Keratinocyte (primary cell): Measurements from ENCODE around the gene CREB5.

Experiments
- CTCF ChIP-seq, 3 experiments: IDR thresholded peaks in 1 of 3; conservative IDR thresholded peaks in 1 of 3; optimal IDR thresholded peaks in 1 of 3; 2 replicates in 2 of 3; 3 replicates in 1 of 3; pipeline versions ENCODE3 to v1.5.1; 2011; ENCODE audit warnings: low read length in 3 of 3, mild to moderate bottlenecking in 3 of 3, moderate library complexity in 2 of 3, control low read depth in 1 of 3, inconsistent platforms in 1 of 3; ENCODE audit not compliant: insufficient read depth in 2 of 3; ENCODE audit errors: extremely low read depth in 1 of 3
- EZH2 ChIP-seq: IDR thresholded peaks from one replicate; pipeline ENCODE4 v1.6.1; 2012; ENCODE audit warnings: inconsistent platforms, mild to moderate bottlenecking, low read length, moderate library complexity

GRCh38 chr7:28411876-28412662, at the start of gene CREB5:
- TF ChIP-seq CTCF (optimal IDR thresholded peaks at IDR 0.05 in 1 of 3, IDR thresholded peaks at IDR 0.05 in 1 of 3, conservative IDR thresholded peaks at IDR 0.05 in 1 of 3; ENCODE audit: extremely low read depth in 1 of 3, insufficient read depth in 2 of 3, low read length in 3 of 3) (peak in 2 of 3 experiments; percentile 18 to 73), EZH2 (peak; percentile 19)
